Endodermal cell (in vitro differentiated cells): ENCODE measurements around the gene KRT3. TPM values are rescaled to one million over a fixed set of nuclear protein-coding genes. Genes with fewer than 3 reads are reported as not detected.

Experiments
- DNase-seq: peaks from one replicate; pipeline ENCODE4 v3.0.0-alpha.2; 2017
- H3K27ac ChIP-seq: 2 replicates; pipeline ENCODE4 v1.5.1; 2013; ENCODE audit warnings: mild to moderate bottlenecking, low read depth, low read length, moderate library complexity
- H3K27me3 ChIP-seq: 2 replicates; pipeline ENCODE4 v1.6.1; 2013; ENCODE audit warnings: mild to moderate bottlenecking, low read length, moderate library complexity; ENCODE audit not compliant: insufficient read depth, control insufficient read depth, poor library complexity, severe bottlenecking
- H3K36me3 ChIP-seq: 2 replicates; pipeline ENCODE4 v1.7.0; 2013; ENCODE audit warnings: mild to moderate bottlenecking, low read length, moderate library complexity; ENCODE audit not compliant: control insufficient read depth, insufficient read depth
- H3K4me1 ChIP-seq: one replicate; pipeline ENCODE4 v1.7.0; 2013; ENCODE audit warnings: low read length; ENCODE audit not compliant: control insufficient read depth, insufficient read depth
- H3K4me3 ChIP-seq: 2 replicates; pipeline ENCODE4 v1.5.1; 2013; ENCODE audit warnings: mild to moderate bottlenecking, low read length, moderate library complexity
- H3K9ac ChIP-seq: 2 replicates; pipeline ENCODE4 v1.6.1; 2013; ENCODE audit warnings: mild to moderate bottlenecking, low read length, moderate library complexity; ENCODE audit not compliant: poor library complexity, severe bottlenecking; ENCODE audit errors: extremely low read depth
- H3K9me3 ChIP-seq: 2 replicates; pipeline ENCODE4 v1.6.1; 2013; ENCODE audit warnings: mild to moderate bottlenecking, low read length, moderate library complexity; ENCODE audit not compliant: control insufficient read depth
- H3K27ac Mint-ChIP-seq: 2 replicates; pipeline ENCODE4 v1.8.0; 2020; ENCODE audit warnings: mixed read lengths
- H3K27me3 Mint-ChIP-seq: 2 replicates; pipeline ENCODE4 v1.8.0; 2021; ENCODE audit warnings: mild to moderate bottlenecking, mixed read lengths; ENCODE audit not compliant: insufficient read depth
- H3K36me3 Mint-ChIP-seq: 2 replicates; pipeline ENCODE4 v1.8.0; 2020; ENCODE audit warnings: low read depth, mixed read lengths
- H3K4me1 Mint-ChIP-seq: 2 replicates; pipeline ENCODE4 v1.8.0; 2020; ENCODE audit warnings: mixed read lengths
- H3K4me3 Mint-ChIP-seq: 2 replicates; pipeline ENCODE4 v1.8.0; 2020; ENCODE audit warnings: mild to moderate bottlenecking, moderate library complexity, mixed read lengths
- H3K9me3 Mint-ChIP-seq: 2 replicates; pipeline ENCODE4 v1.8.0; 2020; ENCODE audit warnings: mild to moderate bottlenecking, mixed read lengths
- CTCF ChIP-seq: fragments of 200-600 bp; sonication (generic); conservative IDR thresholded peaks from 2 replicates; pipeline ENCODE4 v1.5.0; 2021; ENCODE audit warnings: antibody characterized with exemption, mild to moderate bottlenecking
- WGBS, 2 experiments: methylation state at CpG; one replicate each; pipeline versions ENCODE4 v1.1.5 to v1.1.7; 2013; ENCODE audit warnings: missing lambda C conversion rate in 2 of 2, mixed read lengths in 1 of 2; ENCODE audit not compliant: insufficient coverage in 1 of 2, insufficient read length in 1 of 2; 5-methylcytosine and 5-hydroxymethylcytosine counted together
- total RNA-seq, 2 donors: library from RNA; stranded (reverse); fragmentation: NEBNext Ultra II Directional in 1 of 2; extraction: Animal tissue kit (Norgen Biotek cat#: 25700) in 1 of 2; gene quantifications; 2 replicates in 1 of 2; 3 replicates in 1 of 2; pipeline ENCODE4 v1.2.1, GENCODE V29; 2021

Gene KRT3
- total RNA-seq, 2 donors from 2014 or later = not detected

DNA sequence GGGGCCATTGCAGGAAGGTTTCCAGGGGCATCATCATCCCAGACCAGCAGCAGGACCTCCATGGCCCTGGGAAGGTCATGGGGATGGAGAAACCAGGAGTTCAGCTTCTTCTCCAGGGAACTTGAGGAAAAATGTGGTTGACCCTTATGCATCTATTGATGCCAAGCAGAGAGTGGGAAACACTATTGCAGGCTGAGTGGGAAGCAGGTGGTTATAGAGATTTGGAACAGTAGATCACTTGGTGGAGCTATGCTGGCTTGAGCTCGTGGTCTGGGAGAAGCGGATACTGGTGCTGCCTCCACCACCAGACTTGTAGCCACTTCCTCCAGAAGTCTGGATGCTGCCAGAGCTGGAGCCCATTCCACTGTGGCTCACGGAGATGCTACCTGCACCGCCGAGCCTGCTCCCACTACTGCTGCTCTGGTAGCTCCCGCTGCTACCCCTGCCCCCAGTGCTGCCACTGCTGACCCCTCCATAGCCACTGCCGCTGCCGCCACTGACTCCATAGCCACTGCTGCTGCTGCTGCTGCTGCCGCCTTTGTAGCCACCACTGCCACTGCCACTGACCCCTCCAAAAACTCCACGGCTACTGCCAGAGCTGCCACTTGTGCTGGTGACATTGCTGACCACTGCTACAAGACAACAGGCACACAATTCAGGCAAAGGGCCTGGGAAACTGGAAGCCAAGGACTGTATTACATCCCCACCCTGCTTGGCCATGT is 27.3 kb downstream of the KRT3 start:
- no peak overlapping the region for H3K27ac Mint-ChIP-seq
- no peaks in the 10 kb centered on the region for H3K9me3 ChIP-seq

DNA sequence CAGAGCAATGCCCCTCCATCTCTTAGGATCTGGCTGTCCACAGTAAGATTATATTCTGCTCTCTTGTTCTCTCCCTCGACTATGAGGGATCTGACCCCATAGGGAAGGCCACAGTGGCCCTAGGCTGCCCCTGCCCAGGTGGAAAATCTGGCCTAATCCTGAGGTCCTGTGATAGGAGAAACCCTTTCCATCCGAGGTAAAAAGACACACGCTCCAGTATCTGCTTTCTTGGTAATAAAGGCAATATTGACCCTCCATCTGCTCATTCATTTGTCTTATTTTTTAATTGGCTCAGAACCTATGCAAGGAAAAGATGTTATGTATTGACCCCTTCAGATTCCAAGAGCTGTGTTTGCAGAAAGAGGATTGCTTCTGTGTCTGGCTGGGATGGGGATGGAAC is 28.5 kb downstream of the KRT3 start:
- H3K4me3 ChIP-seq = no peak overlapping the region
- TF ChIP-seq CTCF = no peak
- no peaks in the 10 kb centered on the region for H3K4me1 ChIP-seq
- 48 to 60% methylated on average over 3 of the region's 3 CpGs for WGBS, 2 experiments
- no peak for DNase-seq
- peaks cover 48% of the 10 kb centered on the region for H3K27me3 ChIP-seq
- H3K9me3 Mint-ChIP-seq = peaks cover 4% of the 10 kb centered on the region
- H3K4me1 Mint-ChIP-seq = no peaks in the 10 kb centered on the region
- peaks cover 23% of the 10 kb centered on the region for H3K27me3 Mint-ChIP-seq
- no peaks in the 10 kb centered on the region for H3K36me3 ChIP-seq
- no peaks in the 10 kb centered on the region for H3K36me3 Mint-ChIP-seq
- no peak overlapping the region for H3K27ac Mint-ChIP-seq
- no peak overlapping the region for H3K4me3 Mint-ChIP-seq
- no peak overlapping the region for H3K27ac ChIP-seq
- peaks cover 1% of the 10 kb centered on the region for H3K9me3 ChIP-seq
- no peak overlapping the region for H3K9ac ChIP-seq

More for the DNA sequence above, 27.3 kb downstream of the KRT3 start:
- Histone ChIP-seq H3K4me1 (no peaks in the 10 kb centered on the region), H3K27ac (no peak overlapping the region), H3K36me3 (no peaks in the 10 kb centered on the region), H3K27me3 (peaks cover 45% of the 10 kb centered on the region), H3K4me3 (no peak overlapping the region), H3K9ac (no peak overlapping the region)
- WGBS, 2 experiments = 88 to 90% methylated on average over 8 to 10 of the region's 10 CpGs
- Mint-ChIP-seq H3K36me3 (no peaks in the 10 kb centered on the region), H3K27me3 (peaks cover 20% of the 10 kb centered on the region), H3K4me1 (no peaks in the 10 kb centered on the region), H3K9me3 (no peaks in the 10 kb centered on the region), H3K4me3 (no peak overlapping the region)
- no peak for DNase-seq
- TF ChIP-seq CTCF = no peak

DNA sequence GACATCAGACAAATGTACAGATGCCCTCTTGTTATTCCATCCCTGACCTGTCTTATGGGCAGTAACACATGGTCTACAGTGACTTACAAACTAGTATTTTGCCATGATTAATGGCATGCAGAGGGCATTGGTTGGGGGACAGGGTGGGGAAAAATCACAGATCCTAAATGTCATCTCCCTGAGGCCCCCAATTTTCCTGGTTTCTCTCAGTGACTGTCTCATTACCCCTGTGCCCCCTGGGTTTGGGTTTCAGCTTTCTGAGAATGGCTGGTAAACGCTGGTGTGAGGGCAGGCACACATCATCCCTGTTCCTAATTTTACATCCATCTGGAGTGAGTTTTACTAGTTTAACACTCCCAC is 28.9 kb downstream of the KRT3 start:
- Histone ChIP-seq H3K36me3 (no peaks in the 10 kb centered on the region), H3K9me3 (peaks cover 5% of the 10 kb centered on the region), H3K9ac (no peak overlapping the region), H3K4me3 (no peak overlapping the region), H3K4me1 (no peaks in the 10 kb centered on the region), H3K27ac (no peak overlapping the region), H3K27me3 (peaks cover 48% of the 10 kb centered on the region)
- no peaks in the 10 kb centered on the region for H3K36me3 Mint-ChIP-seq
- no peak overlapping the region for H3K4me3 Mint-ChIP-seq
- H3K27ac Mint-ChIP-seq = no peak overlapping the region
- no peak for DNase-seq
- H3K27me3 Mint-ChIP-seq = peaks cover 22% of the 10 kb centered on the region
- no peaks in the 10 kb centered on the region for H3K4me1 Mint-ChIP-seq
- TF ChIP-seq CTCF = no peak
- peaks cover 8% of the 10 kb centered on the region for H3K9me3 Mint-ChIP-seq
- WGBS, 2 experiments = 40 to 78% methylated on average over 1 of the region's 1 CpG
